DOHH2 (cell line): ENCODE measurements around the gene LIN52.

ENCODE experiments used
- EZH2phosphoT487 ChIP-seq: fragments of 200-600 bp; sonication (generic); IDR thresholded peaks from 2 replicates; pipeline ENCODE4 v1.6.1; 2017; ENCODE audit warnings: borderline replicate concordance, mild to moderate bottlenecking, antibody characterized with exemption, low read length, moderate library complexity, mixed read lengths
- TF ChIP-seq, protein P1 (sequence below): fragments of 200-600 bp; sonication (generic); IDR thresholded peaks from one replicate; pipeline ENCODE4 v1.5.1; 2014; ENCODE audit warnings: antibody characterized with exemption, mild to moderate bottlenecking, low read depth, low read length; ENCODE audit not compliant: poor library complexity, severe bottlenecking

DNA sequence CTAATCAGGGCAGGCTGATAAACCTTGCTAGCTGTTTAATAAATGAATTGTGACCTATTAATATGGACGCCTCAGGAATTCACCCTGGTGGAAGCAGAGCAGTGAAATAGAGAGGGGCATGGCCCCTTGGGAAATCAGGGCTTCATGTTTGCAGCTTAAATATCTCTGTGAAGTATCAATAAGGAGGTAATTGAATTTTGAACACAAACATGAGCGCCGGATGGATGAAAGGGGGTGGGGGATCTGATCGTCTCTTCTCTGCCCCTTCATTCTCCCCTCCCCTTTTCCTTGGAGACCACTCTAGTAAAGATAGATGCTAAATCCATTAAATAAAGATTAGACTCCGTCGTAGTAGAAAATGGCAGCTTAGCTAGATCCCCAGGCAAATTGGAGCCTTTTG is 70.5 kb downstream of the LIN52 start:
- TF ChIP-seq, protein P1, sequence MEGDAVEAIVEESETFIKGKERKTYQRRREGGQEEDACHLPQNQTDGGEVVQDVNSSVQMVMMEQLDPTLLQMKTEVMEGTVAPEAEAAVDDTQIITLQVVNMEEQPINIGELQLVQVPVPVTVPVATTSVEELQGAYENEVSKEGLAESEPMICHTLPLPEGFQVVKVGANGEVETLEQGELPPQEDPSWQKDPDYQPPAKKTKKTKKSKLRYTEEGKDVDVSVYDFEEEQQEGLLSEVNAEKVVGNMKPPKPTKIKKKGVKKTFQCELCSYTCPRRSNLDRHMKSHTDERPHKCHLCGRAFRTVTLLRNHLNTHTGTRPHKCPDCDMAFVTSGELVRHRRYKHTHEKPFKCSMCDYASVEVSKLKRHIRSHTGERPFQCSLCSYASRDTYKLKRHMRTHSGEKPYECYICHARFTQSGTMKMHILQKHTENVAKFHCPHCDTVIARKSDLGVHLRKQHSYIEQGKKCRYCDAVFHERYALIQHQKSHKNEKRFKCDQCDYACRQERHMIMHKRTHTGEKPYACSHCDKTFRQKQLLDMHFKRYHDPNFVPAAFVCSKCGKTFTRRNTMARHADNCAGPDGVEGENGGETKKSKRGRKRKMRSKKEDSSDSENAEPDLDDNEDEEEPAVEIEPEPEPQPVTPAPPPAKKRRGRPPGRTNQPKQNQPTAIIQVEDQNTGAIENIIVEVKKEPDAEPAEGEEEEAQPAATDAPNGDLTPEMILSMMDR: no peak
- no peak for TF ChIP-seq EZH2phosphoT487
